GM18519 (cell line): ENCODE measurements around the gene MAPK8.
"Not testable (repeated sequence)": the region's sequence is repeated elsewhere in the genome, so short reads cannot be mapped to it uniquely, and the experiment has no call there.

Experiments
- ATAC-seq: cut with Tn5 transposase; IDR thresholded peaks from one replicate; pipeline ENCODE4 v1.9.1; 2021; ENCODE audit warnings: mild to moderate bottlenecking, moderate library complexity; ENCODE audit not compliant: unreplicated experiment, low FRiP score

MAPK8 gene

GRCh38 chr10:48412081-48412480, 105.6 kb downstream of the MAPK8 start:
- no peak for ATAC-seq

- no peak for ATAC-seq
These were observed 106.5 kb downstream of the MAPK8 start for GRCh38 chr10:48412933-48413332.

DNA sequence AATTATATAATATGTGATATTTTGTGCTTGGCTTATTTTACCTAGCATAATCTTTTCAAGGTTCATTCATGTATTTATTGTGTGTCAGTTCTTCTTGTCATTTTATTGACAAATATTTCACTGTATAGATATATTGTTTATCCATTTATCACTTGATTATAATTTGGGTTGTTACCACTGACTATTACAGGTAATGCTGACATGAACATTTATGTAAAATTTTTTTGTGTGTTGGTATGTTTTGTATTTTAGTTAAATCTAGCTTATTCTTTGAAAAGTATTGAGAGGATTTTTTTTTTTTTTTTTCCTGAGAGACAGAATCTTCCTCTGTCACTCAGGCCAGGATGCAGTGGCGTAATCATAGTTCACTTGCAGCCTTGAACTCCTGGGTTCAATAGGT, 107.7 kb downstream of the MAPK8 start:
- ATAC-seq: no peak

DNA sequence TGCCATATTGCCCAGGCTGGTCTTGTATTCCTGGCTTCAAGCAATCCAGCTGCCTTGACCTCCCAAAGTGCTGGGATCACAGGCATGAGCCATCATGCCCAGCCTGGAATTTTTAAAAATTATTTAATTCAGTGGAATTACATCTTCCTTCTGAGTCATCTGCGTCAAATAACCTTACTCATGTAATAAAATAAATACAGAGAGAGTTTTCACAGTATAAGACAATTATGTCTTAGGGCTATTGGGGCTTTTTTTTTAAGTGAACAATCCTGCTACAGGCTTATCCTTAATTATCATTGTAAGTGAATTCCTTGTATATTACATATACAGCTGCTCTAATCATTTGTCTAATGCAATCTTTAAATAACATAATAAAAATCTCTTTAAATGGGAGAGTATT, 108.3 kb downstream of the MAPK8 start:
- ATAC-seq: no peak

DNA sequence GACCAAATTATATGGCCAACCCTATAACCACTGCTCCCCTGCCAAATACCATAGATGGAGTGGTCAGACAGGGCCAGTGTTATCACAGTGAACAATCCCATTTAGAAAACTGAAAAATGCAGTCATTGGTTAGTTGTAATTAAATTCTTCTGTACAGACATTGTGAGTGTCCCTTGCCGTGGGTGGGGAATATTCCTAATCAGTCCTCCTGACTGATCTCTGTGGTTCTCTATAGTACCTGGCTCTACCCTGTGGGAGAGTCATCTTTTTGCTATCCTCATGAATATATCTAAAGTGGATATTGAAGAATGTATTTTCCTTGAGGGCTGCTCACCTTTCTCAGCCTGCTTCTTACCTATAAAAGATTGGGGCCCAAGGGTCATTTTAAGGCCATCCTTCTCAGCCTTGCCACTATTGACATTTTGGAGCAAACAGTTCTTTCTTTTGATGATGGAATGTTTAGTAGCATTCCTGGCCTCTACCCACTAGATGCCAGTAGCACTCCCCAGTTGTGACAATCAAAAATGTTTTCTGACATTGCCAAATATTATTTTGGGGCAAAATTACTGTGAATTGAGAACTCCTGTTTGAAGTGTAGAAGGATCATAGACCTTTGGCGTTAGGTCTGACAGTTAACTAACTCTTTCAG, 110.2 kb downstream of the MAPK8 start:
- no peak for ATAC-seq

GRCh38 chr10:48417374-48417773, 110.9 kb downstream of the MAPK8 start:
- ATAC-seq: no peak

DNA sequence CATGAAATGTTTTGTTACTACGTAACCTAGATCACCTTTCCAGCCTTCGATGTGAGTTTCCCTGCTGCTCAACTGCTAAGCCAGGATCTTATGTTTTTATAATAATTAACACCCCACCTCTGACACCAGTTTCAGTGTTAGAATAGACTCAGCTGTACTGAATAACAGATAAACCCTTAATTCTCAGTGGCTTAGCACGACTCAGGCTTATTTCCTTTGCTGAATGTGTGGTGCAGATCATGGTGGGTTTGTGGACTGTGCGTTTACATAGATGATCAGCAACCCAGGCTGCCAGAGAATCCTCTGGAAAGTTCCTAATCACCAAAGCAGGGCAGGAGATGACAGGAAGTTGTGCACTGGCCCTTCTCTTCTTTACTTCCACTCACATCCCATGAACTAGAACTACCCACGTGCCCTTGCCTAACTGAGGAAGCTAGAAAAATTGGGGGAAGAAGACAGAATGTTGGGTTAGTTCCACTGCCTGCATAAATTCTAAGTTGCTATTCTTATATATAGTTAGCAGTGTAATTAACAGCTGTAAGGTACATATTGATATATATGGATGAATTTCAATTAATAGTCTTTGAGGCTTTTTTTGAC, 111.8 kb downstream of the MAPK8 start:
- no peak for ATAC-seq

- no peak for ATAC-seq
These were observed 113.2 kb downstream of the MAPK8 start for GRCh38 chr10:48419714-48420113.

DNA sequence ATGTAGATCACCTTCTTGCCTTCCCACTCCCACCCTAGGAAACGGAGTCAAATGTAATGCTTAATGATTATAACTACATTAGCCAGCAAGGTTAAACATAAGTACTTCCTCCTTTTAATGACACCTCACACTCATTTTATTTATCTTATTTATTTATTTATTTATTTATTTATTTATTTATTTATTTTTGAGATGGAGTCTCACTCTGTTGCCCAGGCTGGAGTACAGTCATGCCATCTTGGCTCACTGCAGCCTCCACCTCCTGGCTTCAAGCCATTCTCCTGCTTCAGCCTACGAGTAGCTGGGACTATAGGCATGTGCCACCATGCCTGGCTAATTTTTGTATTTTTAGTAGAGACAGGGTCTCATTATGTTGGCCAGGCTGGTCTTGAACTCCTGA, 115.4 kb downstream of the MAPK8 start:
- not testable (repeated sequence) for ATAC-seq

GRCh38 chr10:48423884-48424283, 117.4 kb downstream of the MAPK8 start:
- ATAC-seq: no peak

- no peak for ATAC-seq
These were observed 122.4 kb downstream of the MAPK8 start for GRCh38 chr10:48428896-48429295.

- no peak for ATAC-seq
These were observed 122.8 kb downstream of the MAPK8 start for GRCh38 chr10:48429309-48429708.

DNA sequence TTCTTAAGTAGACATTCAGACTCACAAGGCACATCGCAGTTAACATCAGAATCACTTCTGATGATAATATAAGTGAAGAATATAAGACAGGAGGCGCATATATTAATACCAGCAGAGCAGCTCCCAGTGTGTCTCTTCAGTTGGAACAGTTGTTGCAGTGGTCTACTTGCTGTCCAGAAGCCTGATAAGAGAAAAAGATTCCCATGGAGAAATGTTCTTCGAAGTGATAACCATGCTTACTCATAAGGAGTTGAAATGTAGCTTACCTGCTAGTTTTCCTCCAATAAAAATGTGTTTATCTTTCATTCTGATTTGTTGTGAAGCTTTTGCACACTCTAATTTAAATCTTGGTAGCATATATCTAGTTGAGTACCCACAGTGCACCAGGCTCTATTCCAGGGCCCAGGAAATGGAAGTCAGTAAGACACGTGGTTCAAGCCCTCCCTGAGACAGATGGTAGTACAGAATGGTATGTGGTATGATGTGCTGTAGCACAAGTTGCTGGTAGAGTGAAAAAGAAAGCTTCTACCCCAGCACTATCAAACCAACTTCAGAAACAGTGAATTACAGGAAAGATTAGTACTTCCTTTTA, 124.0 kb downstream of the MAPK8 start:
- ATAC-seq: no peak

DNA sequence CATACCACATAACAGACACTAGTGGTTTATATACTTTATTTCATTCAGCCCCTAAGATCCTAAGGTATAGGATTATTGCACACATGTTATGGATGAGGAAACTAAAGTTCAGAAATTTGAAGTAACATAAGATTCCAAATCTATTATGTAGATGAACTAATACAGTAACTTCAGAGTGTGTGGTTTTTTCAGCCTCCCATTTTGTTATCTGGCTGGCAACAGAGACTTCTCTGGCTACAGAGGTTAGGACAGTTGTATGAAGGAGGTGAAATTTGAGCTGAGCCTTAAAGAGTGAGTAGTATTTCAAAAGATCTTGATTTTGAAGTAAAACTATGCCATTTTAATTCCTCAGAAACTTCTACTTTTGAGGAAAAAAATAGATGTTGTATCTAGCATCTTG, 125.4 kb downstream of the MAPK8 start:
- ATAC-seq: no peak

GRCh38 chr10:48437546-48437945, 131.1 kb downstream of the MAPK8 start:
- no peak for ATAC-seq

DNA sequence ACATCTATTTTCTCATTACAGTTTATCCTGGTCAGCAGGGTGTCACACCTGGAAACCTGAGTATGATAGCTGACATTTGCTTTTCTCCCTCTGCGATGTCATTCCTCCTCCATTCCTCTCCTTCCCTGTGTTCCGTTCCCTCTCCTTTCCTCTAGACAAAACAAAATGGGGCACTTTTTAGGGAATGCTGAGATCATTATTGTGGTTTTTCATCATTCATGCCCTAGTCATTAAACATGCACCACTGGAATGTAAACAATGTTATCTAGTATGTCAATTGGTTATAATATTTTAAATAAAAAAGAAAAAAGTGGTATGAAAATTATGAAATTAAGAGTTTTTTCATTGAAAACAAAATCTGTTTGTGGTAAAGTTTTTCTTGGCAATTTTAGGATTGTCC, 132.6 kb downstream of the MAPK8 start:
- no peak for ATAC-seq

GRCh38 chr10:48439581-48440041, 133.1 kb downstream of the MAPK8 start:
- ATAC-seq: no peak

DNA sequence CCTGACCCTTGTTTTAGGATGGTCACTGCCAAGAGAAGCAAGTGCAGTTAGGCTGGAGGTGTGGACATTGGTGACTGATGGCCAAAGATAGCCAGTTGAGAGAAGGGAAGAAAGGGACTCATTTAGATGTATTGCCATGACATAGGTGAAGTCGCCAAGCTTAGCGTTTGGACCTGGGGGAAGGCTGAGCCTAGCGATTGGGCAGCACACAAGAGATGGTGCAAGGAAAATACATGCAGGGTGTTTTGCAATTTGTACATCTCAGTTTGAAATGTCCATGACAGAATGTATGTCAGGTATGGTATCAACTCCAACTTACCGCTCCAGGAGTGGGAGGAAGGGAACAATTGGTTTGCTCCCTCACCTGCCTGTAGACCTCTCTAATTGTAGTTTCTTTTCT, 134.3 kb downstream of the MAPK8 start:
- no peak for ATAC-seq

- ATAC-seq: no peak
These were observed 135.8 kb downstream of the MAPK8 start for GRCh38 chr10:48442090-48442808.

DNA sequence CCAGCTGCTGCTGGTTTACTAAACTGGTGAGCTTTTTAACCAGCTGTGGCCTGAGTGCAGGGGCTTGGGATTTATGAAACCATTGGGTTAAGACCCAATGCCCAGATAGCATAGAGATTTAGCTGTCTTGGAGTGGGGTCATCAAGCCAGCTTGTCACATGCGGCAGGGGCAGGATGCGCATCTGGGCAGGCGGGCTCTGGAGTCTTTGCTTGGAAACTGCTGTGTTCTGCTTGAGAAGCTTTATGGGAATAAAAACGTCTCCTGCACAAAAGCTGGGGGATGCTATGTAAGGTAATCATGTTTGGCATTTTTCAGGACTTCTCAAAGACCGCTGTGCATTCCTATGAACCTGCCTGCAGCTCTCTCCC, 136.3 kb downstream of the MAPK8 start:
- no peak for ATAC-seq

GRCh38 chr10:48444266-48444665, 137.8 kb downstream of the MAPK8 start:
- ATAC-seq: no peak
